Calu3 (cell line): ENCODE measurements around the gene ENPP7. TPM values are rescaled to one million over a fixed set of nuclear protein-coding genes. Genes with fewer than 3 reads are reported as not detected.

ENCODE experiments used
- BruUV-seq: library from RNA; stranded (reverse); fragments of 400-500 nt; replicated peaks from 2 replicates; lab custom pipeline; 2021; lab: Mats Ljungman, UMichigan
- CTCF ChIA-PET: fragments of 300-600 bp; sonication (Branson Sonifier 250); formaldehyde crosslinking; loops from one replicate; lab custom pipeline; 2022; ENCODE audit warnings: antibody characterized with exemption; lab: Charles Lee
- DNase-seq: peaks from one replicate; pipeline ENCODE4 v3.0.0; 2022
- H3K27ac Mint-ChIP-seq: one replicate; pipeline ENCODE4 v1.8.0; 2022; ENCODE audit warnings: mixed read lengths; ENCODE audit not compliant: unreplicated experiment
- H3K27me3 Mint-ChIP-seq: one replicate; pipeline ENCODE4 v1.8.0; 2022; ENCODE audit warnings: mixed read lengths; ENCODE audit not compliant: unreplicated experiment
- H3K36me3 Mint-ChIP-seq: one replicate; pipeline ENCODE4 v1.8.0; 2022; ENCODE audit warnings: mild to moderate bottlenecking, moderate library complexity, mixed read lengths; ENCODE audit not compliant: insufficient read depth, unreplicated experiment
- H3K4me1 Mint-ChIP-seq: one replicate; pipeline ENCODE4 v1.8.0; 2022; ENCODE audit warnings: mild to moderate bottlenecking, low read depth, mixed read lengths; ENCODE audit not compliant: unreplicated experiment
- H3K4me3 Mint-ChIP-seq: one replicate; pipeline ENCODE4 v1.8.0; 2022; ENCODE audit warnings: mild to moderate bottlenecking, low read depth, moderate library complexity, mixed read lengths; ENCODE audit not compliant: unreplicated experiment
- H3K9me3 Mint-ChIP-seq: one replicate; pipeline ENCODE4 v1.8.0; 2022; ENCODE audit warnings: low read depth, mixed read lengths; ENCODE audit not compliant: unreplicated experiment
- intact Hi-C: fragments of 100-400 bp; cut with micrococcal nuclease; formaldehyde crosslinking; loops from one replicate; pipeline ENCODE4 v1.10.0; 2022; ENCODE audit not compliant: unreplicated experiment
- total RNA-seq: library from RNA; stranded (reverse); gene quantifications from 2 replicates; pipeline ENCODE4 v1.2.3, GENCODE V29; 2022
- TF ChIP-seq, protein P1 (sequence below): fragments of 200-600 bp; IDR thresholded peaks from one replicate; pipeline ENCODE4 v1.8.0; 2022; ENCODE audit warnings: antibody characterized with exemption; ENCODE audit not compliant: unreplicated experiment

Gene ENPP7
- total RNA-seq, 1 experiment from 2014 or later: not detected

DNA sequence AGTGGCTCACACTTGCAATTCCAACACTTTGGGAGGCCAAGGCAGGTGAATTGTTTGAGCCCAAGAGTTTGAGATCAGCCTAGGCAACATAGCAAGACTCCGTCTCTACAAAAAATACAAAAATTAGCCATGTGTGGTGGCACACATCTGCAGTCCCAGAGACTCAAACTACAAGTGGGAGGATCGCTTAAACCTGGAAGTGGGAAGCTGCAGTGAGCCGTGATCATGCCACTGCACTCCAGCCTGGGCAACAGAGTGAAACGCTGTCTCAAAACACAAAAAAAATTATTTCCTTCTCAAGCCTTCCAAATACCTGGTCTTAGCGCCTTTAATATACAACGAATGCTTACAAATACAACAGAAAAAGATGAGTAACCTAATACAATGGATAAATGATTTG is 27.5 kb downstream of the ENPP7 start:
- TF ChIP-seq, protein P1, sequence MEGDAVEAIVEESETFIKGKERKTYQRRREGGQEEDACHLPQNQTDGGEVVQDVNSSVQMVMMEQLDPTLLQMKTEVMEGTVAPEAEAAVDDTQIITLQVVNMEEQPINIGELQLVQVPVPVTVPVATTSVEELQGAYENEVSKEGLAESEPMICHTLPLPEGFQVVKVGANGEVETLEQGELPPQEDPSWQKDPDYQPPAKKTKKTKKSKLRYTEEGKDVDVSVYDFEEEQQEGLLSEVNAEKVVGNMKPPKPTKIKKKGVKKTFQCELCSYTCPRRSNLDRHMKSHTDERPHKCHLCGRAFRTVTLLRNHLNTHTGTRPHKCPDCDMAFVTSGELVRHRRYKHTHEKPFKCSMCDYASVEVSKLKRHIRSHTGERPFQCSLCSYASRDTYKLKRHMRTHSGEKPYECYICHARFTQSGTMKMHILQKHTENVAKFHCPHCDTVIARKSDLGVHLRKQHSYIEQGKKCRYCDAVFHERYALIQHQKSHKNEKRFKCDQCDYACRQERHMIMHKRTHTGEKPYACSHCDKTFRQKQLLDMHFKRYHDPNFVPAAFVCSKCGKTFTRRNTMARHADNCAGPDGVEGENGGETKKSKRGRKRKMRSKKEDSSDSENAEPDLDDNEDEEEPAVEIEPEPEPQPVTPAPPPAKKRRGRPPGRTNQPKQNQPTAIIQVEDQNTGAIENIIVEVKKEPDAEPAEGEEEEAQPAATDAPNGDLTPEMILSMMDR: no peak
- no peak for DNase-seq
- H3K27ac Mint-ChIP-seq: no peak overlapping the region
- BruUV-seq: no TSS peak
- intact Hi-C loops: no loop called here
- H3K9me3 Mint-ChIP-seq: no peaks in the 10 kb centered on the region
- H3K4me1 Mint-ChIP-seq: no peaks in the 10 kb centered on the region
- CTCF ChIA-PET: interaction anchor here (1.4 kb wide), 1 partner anchor 16 kb away, joined by 3 read pairs; no protein-coding TSS in a partner anchor
- H3K27me3 Mint-ChIP-seq: peaks cover 14% of the 10 kb centered on the region
- H3K4me3 Mint-ChIP-seq: no peak overlapping the region
- H3K36me3 Mint-ChIP-seq: peaks cover 5% of the 10 kb centered on the region

DNA sequence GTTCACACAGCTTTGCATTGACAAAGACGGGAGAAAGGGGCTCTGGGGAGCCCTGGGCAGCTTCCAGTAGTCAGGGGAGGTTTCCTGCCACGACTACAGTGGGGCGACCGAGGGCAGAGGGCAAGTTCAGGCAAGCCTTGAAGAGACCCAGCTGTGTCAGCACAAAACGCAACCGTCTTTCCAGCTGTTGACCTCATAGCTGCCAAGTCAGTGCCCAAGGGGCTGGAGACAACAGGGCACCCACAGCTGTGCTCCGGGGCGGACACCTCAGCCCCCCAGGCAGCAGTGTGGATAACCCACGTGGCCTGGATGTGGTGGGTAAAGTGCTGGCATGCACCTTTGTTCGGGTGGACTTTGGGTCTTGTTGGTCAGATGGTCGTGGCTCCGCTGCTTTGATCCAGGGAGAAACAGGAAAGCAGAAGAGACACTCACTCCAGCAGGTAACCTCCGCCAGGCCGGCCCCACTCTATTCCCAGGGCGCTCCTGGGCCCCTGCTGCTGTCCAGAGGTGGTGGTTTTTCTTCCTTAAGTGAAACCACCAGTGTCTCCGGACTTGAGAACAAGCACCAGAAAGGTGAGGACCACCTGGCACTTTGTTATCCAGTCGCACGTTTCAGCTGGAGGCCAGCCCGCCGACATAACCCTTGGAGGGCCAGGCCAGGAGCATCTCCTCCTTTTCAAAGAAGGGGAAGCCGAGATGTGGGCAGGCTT is 29.6 kb downstream of the ENPP7 start:
- Mint-ChIP-seq H3K27me3 (peaks cover 14% of the 10 kb centered on the region), H3K4me3 (no peak overlapping the region), H3K27ac (no peak overlapping the region), H3K9me3 (no peaks in the 10 kb centered on the region), H3K36me3 (peaks cover 5% of the 10 kb centered on the region), H3K4me1 (no peaks in the 10 kb centered on the region)
- TF ChIP-seq, protein P1: no peak
- DNase-seq: no peak
- BruUV-seq: no TSS peak
- intact Hi-C loops: no loop called here
- CTCF ChIA-PET: no interaction called here

DNA sequence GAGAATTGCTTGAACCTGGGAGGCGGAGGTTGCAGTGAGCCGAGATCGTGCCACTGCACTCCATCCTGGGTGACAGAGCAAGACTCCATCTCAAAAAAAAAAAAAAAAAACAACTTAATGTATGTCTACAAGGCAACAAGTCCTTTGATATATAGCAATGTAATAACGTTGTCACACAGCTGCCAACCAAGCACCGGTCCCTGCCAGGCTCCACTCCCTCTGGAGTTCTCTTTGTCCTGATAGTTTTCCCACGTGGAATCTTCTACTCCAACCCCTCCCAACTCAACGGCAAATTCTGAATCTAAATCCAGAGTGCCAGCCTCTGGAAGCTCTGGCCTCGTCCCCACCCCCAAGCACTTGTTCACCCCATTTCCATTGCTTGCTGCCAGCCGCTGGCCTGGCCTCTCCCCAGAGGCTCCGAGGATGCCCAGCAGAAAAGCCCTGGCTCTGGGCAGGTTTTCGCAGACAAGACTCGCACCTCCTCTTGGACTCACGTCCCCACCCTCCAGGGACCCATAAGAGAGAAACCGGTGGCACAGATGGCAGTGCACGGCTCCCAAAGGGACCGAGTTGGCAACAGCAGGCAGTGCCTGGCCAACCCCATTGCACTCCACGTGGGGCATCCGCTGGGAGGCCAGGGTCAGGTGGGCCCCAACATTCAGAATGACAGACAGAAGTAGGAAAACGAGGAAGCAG is 31.3 kb downstream of the ENPP7 start:
- no TSS peak for BruUV-seq

DNA sequence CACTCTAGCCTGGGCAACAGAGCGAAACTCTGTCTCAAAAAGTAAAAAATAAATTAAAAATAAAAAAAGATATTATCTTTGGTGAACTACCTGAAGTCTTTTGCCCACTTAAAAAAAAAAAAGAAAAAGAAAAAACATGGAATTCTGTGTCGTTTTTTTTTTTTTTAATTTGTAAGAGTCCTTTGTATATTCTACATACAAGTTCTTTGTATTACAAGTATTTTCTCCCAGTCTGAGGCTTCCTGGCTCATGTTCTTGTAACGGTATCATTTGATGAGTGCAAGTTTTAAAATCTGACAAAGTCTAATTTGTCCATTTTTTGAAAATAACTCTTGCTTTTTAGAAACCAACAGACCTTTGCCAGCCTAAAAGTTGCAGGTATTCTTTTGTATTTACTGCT is 35.0 kb downstream of the ENPP7 start:
- H3K4me1 Mint-ChIP-seq: peaks cover 9% of the 10 kb centered on the region

More for the DNA sequence above, 31.3 kb downstream of the ENPP7 start:
- CTCF ChIA-PET: interaction anchor here (0.6 to 0.7 kb wide), 2 partner anchors 24 to 158 kb away, joined by 3 read pairs; no protein-coding TSS in a partner anchor
- peaks cover 5% of the 10 kb centered on the region for H3K36me3 Mint-ChIP-seq
- no peaks in the 10 kb centered on the region for H3K4me1 Mint-ChIP-seq
- H3K27ac Mint-ChIP-seq: no peak overlapping the region
- H3K4me3 Mint-ChIP-seq: no peak overlapping the region
- TF ChIP-seq, protein P1: no peak
- no peaks in the 10 kb centered on the region for H3K9me3 Mint-ChIP-seq
- intact Hi-C loops: no loop called here
- H3K27me3 Mint-ChIP-seq: peaks cover 11% of the 10 kb centered on the region
- DNase-seq: no peak

More for the DNA sequence above, 35.0 kb downstream of the ENPP7 start:
- BruUV-seq: no TSS peak
- Mint-ChIP-seq H3K27ac (no peak overlapping the region), H3K9me3 (no peaks in the 10 kb centered on the region), H3K4me3 (no peak overlapping the region), H3K36me3 (no peaks in the 10 kb centered on the region), H3K27me3 (peaks cover 30% of the 10 kb centered on the region)
- CTCF ChIA-PET: no interaction called here
- intact Hi-C loops: no loop called here
- TF ChIP-seq, protein P1: no peak
- DNase-seq: no peak
